Tibial artery (tissue), 4 donors: ENCODE results near the gene PCNX1.
"Not testable (repeated sequence)": the region's sequence is repeated elsewhere in the genome, so short reads cannot be mapped to it uniquely, and the experiment has no call there.

ENCODE experiments used
- DNase-seq, 2 donors: peaks; one replicate each; pipeline ENCODE4 v3.0.0-alpha.2; 2019
- H3K27ac ChIP-seq, 2 donors: fragments of 200-600 bp; sonication (generic) in 1 of 2; 1 replicate in 1 of 2; 2 replicates in 1 of 2; pipeline ENCODE4 v1.5.1; 2018 to 2019; ENCODE audit warnings: mild to moderate bottlenecking in 1 of 2
- H3K27me3 ChIP-seq, 2 donors: fragments of 200-600 bp; sonication (generic) in 1 of 2; one replicate each; pipeline versions ENCODE4 v1.5.1 to v1.6.0; 2016 to 2019
- H3K36me3 ChIP-seq, 3 donors: fragments of 200-600 bp; sonication (generic) in 2 of 3; one replicate each; pipeline ENCODE4 v1.5.1; 2016 to 2019; ENCODE audit warnings: mild to moderate bottlenecking in 2 of 3
- H3K4me1 ChIP-seq, 4 donors: fragments of 200-600 bp; sonication (generic) in 2 of 4; 1 replicate in 3 of 4; 2 replicates in 1 of 4; pipeline ENCODE4 v1.5.1; 2016 to 2019
- H3K4me3 ChIP-seq, 2 donors: fragments of 200-600 bp; sonication (generic) in 1 of 2; 1 replicate in 1 of 2; 2 replicates in 1 of 2; pipeline ENCODE4 v1.5.1; 2018 to 2019; ENCODE audit warnings: mild to moderate bottlenecking in 2 of 2
- H3K9me3 ChIP-seq, 3 donors: fragments of 200-600 bp; sonication (generic) in 1 of 3; one replicate each; pipeline ENCODE4 v1.5.1; 2016 to 2019
- CTCF ChIP-seq, 2 experiments: fragments of 200-600 bp in 1 of 2; fragments of 450-650 bp in 1 of 2; IDR thresholded peaks; one replicate each; pipeline ENCODE4 v1.5.1; 2017 to 2019; ENCODE audit warnings: antibody characterized with exemption in 2 of 2, mild to moderate bottlenecking in 1 of 2, moderate library complexity in 1 of 2
- intact Hi-C: fragments of 100-400 bp; cut with DNase I; formaldehyde crosslinking; loops from one replicate; pipeline ENCODE4 v1.15.0; 2023; ENCODE audit warnings: low total_unique reads

PCNX1 gene

DNA sequence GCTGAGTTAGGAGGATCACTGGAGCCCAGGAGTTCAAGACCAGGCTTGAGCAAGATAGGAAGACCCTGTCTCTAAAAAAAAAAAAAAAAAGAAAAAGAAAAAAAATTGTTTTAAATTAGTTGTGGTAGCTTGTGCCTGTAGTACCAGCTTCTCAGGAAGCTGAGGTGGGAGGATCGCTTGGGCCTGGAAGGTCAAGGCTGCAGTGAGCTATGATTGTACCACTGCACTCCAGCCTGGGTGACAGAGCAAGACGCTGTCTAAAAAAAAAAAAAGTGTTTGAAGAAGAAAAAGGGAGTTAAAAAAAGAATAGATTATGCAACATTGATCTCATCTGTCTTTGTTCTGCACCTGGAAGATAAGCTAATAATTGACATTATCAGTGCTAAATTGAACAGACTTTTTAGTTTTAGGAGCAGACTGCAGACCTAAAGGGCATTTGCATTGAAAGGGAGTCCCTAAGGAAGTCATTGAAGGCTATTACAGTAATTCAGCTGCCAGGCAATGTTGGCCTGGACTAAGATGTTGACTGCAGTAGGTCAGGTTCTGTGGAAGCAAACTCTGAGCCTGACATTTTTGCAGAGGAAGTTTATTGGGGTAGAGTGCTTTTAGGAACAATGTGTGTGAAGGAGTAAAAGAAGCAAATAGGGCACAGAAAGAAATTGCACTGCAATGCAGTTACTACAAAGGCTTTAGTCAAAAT, 215.8 kb downstream of the PCNX1 start:
- no peaks in the 10 kb centered on the region for H3K36me3 ChIP-seq
- peaks cover 0 to 4% (median 0%) of the 10 kb centered on the region in 3 donors for H3K9me3 ChIP-seq
- DNase-seq: no peak
- no peak for TF ChIP-seq CTCF (IDR thresholded peaks at IDR 0.05)
- H3K4me1 ChIP-seq: peaks cover 0 to 16% (median 0%) of the 10 kb centered on the region in 4 donors
- intact Hi-C loops: loop anchor here (1.0 kb wide), 1 partner anchor 39 kb away; no protein-coding TSS in a partner anchor
- no peak overlapping the region for H3K27ac ChIP-seq
- H3K4me3 ChIP-seq: no peak overlapping the region
- no peaks in the 10 kb centered on the region for H3K27me3 ChIP-seq

GRCh38 chr14:71123579-71124135, 216.4 kb downstream of the PCNX1 start:
- no peak for TF ChIP-seq CTCF (IDR thresholded peaks at IDR 0.05)
- no peak for DNase-seq
- H3K4me1 ChIP-seq: peaks cover 0 to 15% (median 0%) of the 10 kb centered on the region in 4 donors

DNA sequence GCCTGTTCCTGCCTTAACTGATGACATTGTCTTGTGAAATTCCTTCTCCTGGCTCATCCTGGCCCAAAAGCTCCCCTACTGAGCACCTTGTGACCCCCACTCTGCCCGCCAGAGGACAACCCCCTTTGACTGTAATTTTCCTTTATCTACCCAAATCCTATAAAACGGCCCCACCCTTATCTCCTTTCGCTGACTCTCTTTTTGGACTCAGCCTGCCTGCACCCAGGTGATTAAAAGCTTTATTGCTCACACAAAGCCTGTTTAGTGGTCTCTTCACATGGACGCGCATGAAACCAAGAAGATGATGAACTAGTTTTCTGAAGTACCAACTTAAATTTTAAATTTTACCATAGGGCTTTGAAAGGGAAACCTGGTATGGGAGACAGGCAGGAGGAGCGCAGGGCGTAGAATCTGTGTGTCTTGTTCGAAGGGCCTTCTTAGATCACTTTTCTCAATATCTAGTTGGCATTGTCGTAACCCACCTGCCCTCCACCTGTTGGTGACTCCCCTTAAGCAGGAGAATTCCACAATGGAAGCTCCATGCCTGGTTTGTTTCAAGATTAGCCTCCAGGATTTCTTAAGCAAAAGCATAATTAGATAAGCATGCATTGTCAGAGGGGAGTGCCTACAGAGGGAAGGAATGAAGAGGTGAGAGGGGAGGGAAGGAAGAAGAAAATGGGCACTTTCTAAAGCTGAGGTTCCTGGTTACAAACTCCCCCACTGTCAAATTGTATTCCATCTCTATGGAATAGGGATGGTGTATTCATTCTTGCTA, 222.6 kb downstream of the PCNX1 start:
- H3K4me1 ChIP-seq, H3K9me3 ChIP-seq, H3K27ac ChIP-seq, DNase-seq, H3K36me3 ChIP-seq, intact Hi-C loops, H3K27me3 ChIP-seq, H3K4me3 ChIP-seq: not testable (repeated sequence)

More at GRCh38 chr14:71123579-71124135, 216.4 kb downstream of the PCNX1 start:
- no peak overlapping the region for H3K4me3 ChIP-seq
- no peaks in the 10 kb centered on the region for H3K27me3 ChIP-seq
- peaks cover 0 to 4% (median 0%) of the 10 kb centered on the region in 3 donors for H3K9me3 ChIP-seq
- intact Hi-C loops: no loop called here
- H3K27ac ChIP-seq: no peak overlapping the region
- no peaks in the 10 kb centered on the region for H3K36me3 ChIP-seq

DNA sequence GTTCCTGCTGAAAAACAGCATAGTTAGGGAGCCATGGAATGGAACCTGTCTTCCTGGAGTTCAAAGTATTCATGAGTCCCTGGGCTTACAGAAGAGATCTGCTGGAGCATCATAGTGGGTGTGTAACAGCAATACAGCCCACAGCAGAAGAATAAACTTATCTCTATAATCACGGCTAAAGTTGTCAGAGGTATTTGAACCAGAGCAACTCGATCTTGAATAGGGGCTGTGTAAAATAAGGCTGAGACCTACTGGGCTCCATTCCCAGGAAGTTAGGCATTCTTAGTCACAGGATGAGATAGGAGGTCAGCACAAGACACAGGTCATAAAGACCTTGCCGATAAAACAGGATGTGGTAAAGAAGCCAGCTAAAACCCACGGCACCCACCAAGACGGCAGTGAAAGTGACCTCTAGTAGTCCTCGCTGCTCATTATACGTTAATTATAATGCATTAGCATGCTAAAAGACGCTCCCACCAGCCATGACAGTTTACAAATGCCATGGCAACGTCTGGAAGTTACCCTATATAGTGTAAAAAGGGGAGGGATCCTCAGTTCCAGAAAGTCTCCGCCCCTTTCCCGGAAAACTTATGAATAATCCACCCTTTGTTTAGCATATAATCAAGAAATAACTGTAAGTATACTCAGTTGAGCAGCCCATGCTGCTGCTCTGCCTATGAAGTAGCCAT, 223.4 kb downstream of the PCNX1 start:
- no peak for DNase-seq
- no peaks in the 10 kb centered on the region for H3K9me3 ChIP-seq
- intact Hi-C loops: no loop called here
- H3K27me3 ChIP-seq: no peaks in the 10 kb centered on the region
- H3K4me1 ChIP-seq: no peaks in the 10 kb centered on the region
- no peak for TF ChIP-seq CTCF (IDR thresholded peaks at IDR 0.05)
- H3K27ac ChIP-seq: no peak overlapping the region
- H3K4me3 ChIP-seq: no peak overlapping the region
- no peaks in the 10 kb centered on the region for H3K36me3 ChIP-seq

- DNase-seq: no peak
- no peaks in the 10 kb centered on the region for H3K9me3 ChIP-seq
Measured at GRCh38 chr14:71133296-71133695, 226.0 kb downstream of the PCNX1 start.

More at GRCh38 chr14:71133296-71133695, 226.0 kb downstream of the PCNX1 start:
- no peak overlapping the region for H3K27ac ChIP-seq
- no peak overlapping the region for H3K4me3 ChIP-seq
- no peaks in the 10 kb centered on the region for H3K27me3 ChIP-seq
- no peaks in the 10 kb centered on the region for H3K36me3 ChIP-seq
- no peak for TF ChIP-seq CTCF (IDR thresholded peaks at IDR 0.05)
- no peaks in the 10 kb centered on the region for H3K4me1 ChIP-seq
- intact Hi-C loops: no loop called here
